Stomach (tissue), 9 donors: Measurements from ENCODE around the gene EFL1. TPM values are rescaled to one million over a fixed set of nuclear protein-coding genes. Genes with fewer than 3 reads are reported as not detected.
"Not testable (repeated sequence)": the region's sequence is repeated elsewhere in the genome, so short reads cannot be mapped to it uniquely, and the experiment has no call there.

Source experiments
- DNase-seq, 2 donors: peaks; one replicate each; pipeline versions ENCODE4 v3.0.0 to v3.0.0-alpha.2; 2013 to 2019
- H3K27ac ChIP-seq, 5 donors: fragments of 200-600 bp in 4 of 5; sonication (generic) in 4 of 5; one replicate each; pipeline ENCODE4 v1.5.1; 2013 to 2019; ENCODE audit warnings: mild to moderate bottlenecking in 1 of 5, moderate library complexity in 1 of 5
- H3K27me3 ChIP-seq, 3 donors: fragments of 200-600 bp; sonication (generic); one replicate each; pipeline ENCODE4 v1.5.1; 2017 to 2019; ENCODE audit warnings: mixed run types in 1 of 3
- H3K36me3 ChIP-seq, 4 donors: fragments of 200-600 bp; sonication (generic); 1 replicate in 3 of 4; 2 replicates in 1 of 4; pipeline ENCODE4 v1.5.1; 2016 to 2019
- H3K4me1 ChIP-seq, 4 donors: fragments of 200-600 bp; sonication (generic); one replicate each; pipeline ENCODE4 v1.5.1; 2016 to 2019
- H3K4me3 ChIP-seq, 4 donors: fragments of 200-600 bp; sonication (generic) in 3 of 4; one replicate each; pipeline ENCODE4 v1.5.1; 2016 to 2019; ENCODE audit warnings: mild to moderate bottlenecking in 1 of 4
- H3K9me3 ChIP-seq, 4 donors: fragments of 200-600 bp; sonication (generic); one replicate each; pipeline ENCODE4 v1.5.1; 2016 to 2019
- CTCF ChIP-seq, 7 experiments: fragments of 450-650 bp in 4 of 7; fragments of 200-600 bp in 3 of 7; sonication (generic) in 3 of 7; IDR thresholded peaks; one replicate each; pipeline ENCODE4 v1.5.1; 2016 to 2019; ENCODE audit warnings: antibody characterized with exemption in 7 of 7, control low read depth in 2 of 7, mild to moderate bottlenecking in 1 of 7
- EP300 ChIP-seq: sonication (generic); formaldehyde crosslinking; IDR thresholded peaks from one replicate; pipeline ENCODE4 v1.6.1; 2017; ENCODE audit warnings: antibody characterized with exemption
- POLR2A ChIP-seq, 4 donors: fragments of 450-650 bp; IDR thresholded peaks; one replicate each; pipeline ENCODE4 v1.6.1; 2016; ENCODE audit warnings: antibody characterized with exemption in 4 of 4, control low read depth in 2 of 4, mild to moderate bottlenecking in 1 of 4, moderate library complexity in 1 of 4
- POLR2AphosphoS5 ChIP-seq, 3 donors: sonication (generic); formaldehyde crosslinking; IDR thresholded peaks; one replicate each; pipeline ENCODE4 v1.6.1; 2016; ENCODE audit warnings: antibody characterized with exemption in 3 of 3
- WGBS, 5 donors: extraction: QIAGEN DNeasy Blood & Tissue Kit in 3 of 5; methylation state at CpG; one replicate each; pipeline versions ENCODE4 v1.1.5 to v1.1.7; 2013 to 2018; 5-methylcytosine and 5-hydroxymethylcytosine counted together
- intact Hi-C: fragments of 100-400 bp; cut with DNase I; formaldehyde crosslinking; loops from one replicate; pipeline ENCODE4 v1.15.1; 2023; ENCODE audit warnings: low total_unique reads
- polyA plus RNA-seq, 3 donors: library from polyadenylated mRNA; stranded (reverse); fragments of 200-250 nt; gene quantifications; one replicate each; pipeline ENCODE4 v1.2.3, GENCODE V29; 2013
- total RNA-seq, 5 donors: library from RNA; depleted of rRNA; stranded (reverse); fragments of >200 nt; gene quantifications; one replicate each; pipeline versions ENCODE4 v1.1.0 to v1.2.3, GENCODE V29; 2014 to 2016
- donor health status: healthy with polysubstance abuse.
- donor health status: Bipolar disorder and iron deficiency.
- donor health status: healthy.

The EFL1 gene
- total and polyA plus RNA-seq, 8 donors = 4.6 to 19.8 (median 11.1) TPM

GRCh38 chr15:82298032-82298431, 35.5 kb upstream of the EFL1 start:
- 93 to 97% (median 95%) methylated on average over 13 of the region's 13 CpGs for WGBS, 5 donors
- intact Hi-C loops = no loop called here

GRCh38 chr15:82297546-82297945, 35.0 kb upstream of the EFL1 start:
- WGBS, 5 donors = 88 to 92% (median 91%) methylated on average over 5 of the region's 5 CpGs
- intact Hi-C loops = no loop called here

More at GRCh38 chr15:82298032-82298431, 35.5 kb upstream of the EFL1 start:
- no peaks in the 10 kb centered on the region for H3K36me3 ChIP-seq
- H3K4me1 ChIP-seq = peaks cover 0 to 5% (median 2%) of the 10 kb centered on the region in 4 donors
- TF ChIP-seq EP300 (no peak), POLR2AphosphoS5 (IDR thresholded peaks at IDR 0.05) (no peak), CTCF (IDR thresholded peaks at IDR 0.05) (no peak), POLR2A (IDR thresholded peaks at IDR 0.05) (no peak)
- H3K27ac ChIP-seq = no peak overlapping the region
- no peaks in the 10 kb centered on the region for H3K9me3 ChIP-seq
- peaks cover 0 to 9% (median 3%) of the 10 kb centered on the region in 3 donors for H3K27me3 ChIP-seq
- DNase-seq = no peak
- no peak overlapping the region for H3K4me3 ChIP-seq

DNA sequence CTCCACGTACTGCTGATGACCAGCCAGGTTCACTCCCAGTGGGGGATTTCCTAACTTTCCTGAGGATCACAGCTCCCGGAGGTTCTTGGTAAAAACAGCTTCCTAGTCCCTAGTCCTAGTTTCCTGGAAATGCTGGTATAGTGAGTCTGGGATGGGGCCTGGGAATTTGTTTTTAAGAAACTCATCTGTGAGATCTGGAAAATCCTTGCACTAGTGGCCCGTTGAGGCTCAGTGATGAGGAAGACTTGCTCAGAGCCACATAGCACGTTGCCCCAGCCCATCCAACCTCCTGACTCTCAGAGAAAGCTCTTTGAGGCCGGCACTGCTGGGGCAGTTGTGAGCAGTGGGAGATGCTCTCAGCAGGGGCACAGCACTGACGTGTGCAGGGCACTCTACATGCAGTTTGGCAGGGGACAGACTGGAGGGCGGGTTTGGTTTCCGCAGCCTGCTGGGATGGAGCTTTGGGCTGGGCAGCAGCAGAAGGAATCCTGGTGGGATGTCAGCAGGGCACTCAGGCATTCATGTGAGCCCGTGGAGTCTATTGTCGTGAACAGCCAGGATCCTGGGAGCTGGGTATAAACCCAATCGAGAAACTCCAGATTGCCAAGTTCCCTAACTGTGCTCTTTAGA, 31.6 kb upstream of the EFL1 start:
- intact Hi-C loops = no loop called here
- H3K27ac ChIP-seq = no peak overlapping the region
- 54 to 68% (median 63%) methylated on average over 8 to 11 of the region's 11 CpGs for WGBS, 5 donors
- H3K4me3 ChIP-seq = no peak overlapping the region
- DNase-seq = no peak
- H3K36me3 ChIP-seq = no peaks in the 10 kb centered on the region
- peaks cover 0 to 9% (median 3%) of the 10 kb centered on the region in 3 donors for H3K27me3 ChIP-seq
- peaks cover 0 to 5% (median 2%) of the 10 kb centered on the region in 4 donors for H3K4me1 ChIP-seq
- H3K9me3 ChIP-seq = peaks cover 0 to 6% (median 2%) of the 10 kb centered on the region in 4 donors
- no peak for TF ChIP-seq POLR2AphosphoS5 (IDR thresholded peaks at IDR 0.05)
- TF ChIP-seq CTCF (IDR thresholded peaks at IDR 0.05) = no peak
- no peak for TF ChIP-seq EP300
- no peak for TF ChIP-seq POLR2A (IDR thresholded peaks at IDR 0.05)

More at GRCh38 chr15:82297546-82297945, 35.0 kb upstream of the EFL1 start:
- Histone ChIP-seq H3K9me3 (no peaks in the 10 kb centered on the region), H3K4me3 (no peak overlapping the region), H3K27ac (no peak overlapping the region), H3K36me3 (no peaks in the 10 kb centered on the region), H3K27me3 (peaks cover 0 to 9% (median 3%) of the 10 kb centered on the region in 3 donors), H3K4me1 (peaks cover 0 to 5% (median 2%) of the 10 kb centered on the region in 4 donors)
- TF ChIP-seq EP300 (no peak), POLR2A (IDR thresholded peaks at IDR 0.05) (no peak), POLR2AphosphoS5 (IDR thresholded peaks at IDR 0.05) (no peak), CTCF (IDR thresholded peaks at IDR 0.05) (no peak)
- no peak for DNase-seq

DNA sequence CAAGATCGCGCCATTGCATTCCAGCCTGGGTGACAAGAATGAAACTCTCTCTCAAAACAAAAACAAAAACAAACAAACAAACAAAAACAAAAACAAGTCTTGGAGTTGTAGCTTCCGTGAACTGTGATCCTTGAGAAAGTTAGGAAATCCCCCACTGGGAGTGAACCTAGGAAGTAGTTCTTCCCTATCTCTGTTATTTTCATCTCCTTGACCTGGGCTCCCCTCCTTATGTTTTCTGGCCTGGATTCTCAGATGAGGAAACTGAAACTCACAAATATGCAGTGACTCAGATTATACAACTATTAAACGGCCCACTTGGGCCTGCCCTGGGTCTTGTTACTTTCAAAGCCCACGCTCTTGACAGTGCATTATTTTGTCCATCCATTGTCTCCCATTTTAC, 29.7 kb upstream of the EFL1 start:
- no peak for DNase-seq
- Histone ChIP-seq H3K4me1 (no peaks in the 10 kb centered on the region), H3K36me3 (no peaks in the 10 kb centered on the region), H3K9me3 (peaks cover 0 to 8% (median 2%) of the 10 kb centered on the region in 4 donors), H3K27ac (no peak overlapping the region), H3K27me3 (no peaks in the 10 kb centered on the region), H3K4me3 (no peak overlapping the region)
- intact Hi-C loops = no loop called here
- TF ChIP-seq POLR2AphosphoS5 (IDR thresholded peaks at IDR 0.05) = no peak
- TF ChIP-seq POLR2A (IDR thresholded peaks at IDR 0.05) = no peak
- no peak for TF ChIP-seq CTCF (IDR thresholded peaks at IDR 0.05)
- no peak for TF ChIP-seq EP300
- WGBS, 5 donors = 82 to 88% (median 86%) methylated on average over 5 of the region's 5 CpGs

DNA sequence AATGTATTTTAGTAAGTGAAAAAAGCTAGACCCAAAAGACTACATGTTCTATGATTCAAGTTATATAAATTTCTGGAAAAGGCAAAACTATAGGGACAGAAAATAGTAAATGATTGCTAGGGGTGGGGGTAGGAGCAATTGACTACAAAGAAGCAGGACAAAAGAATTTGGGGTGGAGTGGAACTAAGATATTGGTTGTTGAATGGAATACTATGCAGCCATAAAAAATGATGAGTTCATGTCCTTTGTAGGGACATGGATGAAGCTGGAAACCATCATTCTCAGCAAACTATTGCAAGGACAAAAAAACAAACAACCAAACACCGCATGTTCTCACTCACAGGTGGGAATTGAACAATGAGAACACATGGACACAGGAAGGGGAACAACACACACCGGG, 25.7 kb upstream of the EFL1 start:
- 81 to 97% (median 91%) methylated on average over 2 of the region's 2 CpGs for WGBS, 5 donors
- H3K9me3 ChIP-seq, H3K4me1 ChIP-seq, H3K27me3 ChIP-seq, H3K36me3 ChIP-seq, H3K27ac ChIP-seq, H3K4me3 ChIP-seq, DNase-seq, intact Hi-C loops: not testable (repeated sequence)

DNA sequence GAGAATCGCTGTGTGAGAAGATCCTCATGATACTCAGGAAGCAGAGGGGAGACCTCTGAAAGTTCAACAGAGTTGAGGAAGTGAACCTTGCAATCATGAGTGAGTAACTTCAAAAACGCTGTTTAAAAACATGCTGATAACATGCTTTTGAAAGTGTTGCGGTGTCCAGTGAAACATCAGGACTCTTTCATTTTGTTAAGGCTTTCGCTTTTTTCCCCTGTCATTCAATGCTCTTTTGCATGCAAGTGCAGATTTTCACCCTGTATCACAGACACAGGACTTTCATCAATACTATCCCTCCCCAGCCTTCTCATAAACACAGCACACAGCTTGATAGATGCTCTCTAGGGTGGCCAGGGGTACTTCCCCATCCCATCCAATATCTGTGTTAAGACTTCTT, 23.9 kb upstream of the EFL1 start:
- intact Hi-C loops, DNase-seq, H3K4me1 ChIP-seq, H3K4me3 ChIP-seq, H3K9me3 ChIP-seq, H3K27me3 ChIP-seq, H3K27ac ChIP-seq, H3K36me3 ChIP-seq: not testable (repeated sequence)
- WGBS, 5 donors = 60 to 74% (median 70%) methylated on average over 4 of the region's 4 CpGs

GRCh38 chr15:82284381-82284780, 21.8 kb upstream of the EFL1 start:
- H3K27ac ChIP-seq, H3K27me3 ChIP-seq, H3K4me1 ChIP-seq, H3K36me3 ChIP-seq, H3K4me3 ChIP-seq, DNase-seq, H3K9me3 ChIP-seq, intact Hi-C loops: not testable (repeated sequence)
- WGBS, 5 donors = 43 to 75% (median 64%) methylated on average over 1 to 2 of the region's 2 CpGs
